Skeletal muscle cell (primary cell): Measurements from ENCODE around the gene SEMA6B.

Experiments used
- DNase-seq: peaks from one replicate; pipeline ENCODE4 v3.0.0-alpha.2; 2010; ENCODE audit warnings: low read depth
- H3K4me3 ChIP-seq: 2 replicates; pipeline ENCODE4 v1.5.1; 2011; ENCODE audit warnings: low read depth, mild to moderate bottlenecking, control low read depth, low read length, moderate library complexity

SEMA6B gene

GRCh38 chr19:4517451-4518057, 41.9 kb downstream of the SEMA6B start:
- DNase-seq: no peak
- no peak overlapping the region for H3K4me3 ChIP-seq

- DNase-seq: no peak
- H3K4me3 ChIP-seq: no peak overlapping the region
Measured at GRCh38 chr19:4516939-4517300, 42.6 kb downstream of the SEMA6B start.

GRCh38 chr19:4516199-4516938, 43.1 kb downstream of the SEMA6B start:
- H3K4me3 ChIP-seq: no peak overlapping the region

GRCh38 chr19:4515732-4516131, 43.8 kb downstream of the SEMA6B start:
- DNase-seq: no peak
- H3K4me3 ChIP-seq: no peak overlapping the region

More at GRCh38 chr19:4516199-4516938, 43.1 kb downstream of the SEMA6B start:
- no peak for DNase-seq

GRCh38 chr19:4513248-4513647, 46.2 kb downstream of the SEMA6B start:
- no peak for DNase-seq
- no peak overlapping the region for H3K4me3 ChIP-seq

GRCh38 chr19:4512070-4512469, 47.4 kb downstream of the SEMA6B start:
- H3K4me3 ChIP-seq: no peak overlapping the region
- DNase-seq: no peak

- DNase-seq: no peak
- no peak overlapping the region for H3K4me3 ChIP-seq
Measured at GRCh38 chr19:4511300-4512054, 48.0 kb downstream of the SEMA6B start.

GRCh38 chr19:4510435-4511255, 48.8 kb downstream of the SEMA6B start:
- no peak for DNase-seq

GRCh38 chr19:4508698-4509097, 50.8 kb downstream of the SEMA6B start:
- no peak for DNase-seq
- no peak overlapping the region for H3K4me3 ChIP-seq

More at GRCh38 chr19:4510435-4511255, 48.8 kb downstream of the SEMA6B start:
- no peak overlapping the region for H3K4me3 ChIP-seq

- DNase-seq: no peak
- H3K4me3 ChIP-seq: no peak overlapping the region
Measured at GRCh38 chr19:4507804-4508203, 51.7 kb downstream of the SEMA6B start.

GRCh38 chr19:4507150-4507452, 52.4 kb downstream of the SEMA6B start:
- no peak overlapping the region for H3K4me3 ChIP-seq
- DNase-seq: no peak

GRCh38 chr19:4506449-4507149, 52.9 kb downstream of the SEMA6B start:
- no peak overlapping the region for H3K4me3 ChIP-seq

GRCh38 chr19:4505570-4506448, 53.7 kb downstream of the SEMA6B start:
- DNase-seq: no peak
- no peak overlapping the region for H3K4me3 ChIP-seq

More at GRCh38 chr19:4506449-4507149, 52.9 kb downstream of the SEMA6B start:
- no peak for DNase-seq

- DNase-seq: no peak
- no peak overlapping the region for H3K4me3 ChIP-seq
Measured at GRCh38 chr19:4504891-4505569, 54.5 kb downstream of the SEMA6B start.

GRCh38 chr19:4504297-4504701, 55.2 kb downstream of the SEMA6B start:
- no peak for DNase-seq
- H3K4me3 ChIP-seq: no peak overlapping the region

GRCh38 chr19:4503825-4504170, 55.7 kb downstream of the SEMA6B start:
- DNase-seq: no peak
- H3K4me3 ChIP-seq: no peak overlapping the region

- no peak overlapping the region for H3K4me3 ChIP-seq
- DNase-seq: no peak
Measured at GRCh38 chr19:4503132-4503824, 56.2 kb downstream of the SEMA6B start.
